Fibroblast of mammary gland (primary cell): ENCODE measurements around the gene SMG6.
"Not testable (repeated sequence)": the region's sequence is repeated elsewhere in the genome, so short reads cannot be mapped to it uniquely, and the experiment has no call there.

Experiments
- DNase-seq: peaks from one replicate; pipeline ENCODE4 v3.0.0-alpha.2; 2010; ENCODE audit warnings: low read depth
- H3K4me3 ChIP-seq: 2 replicates; pipeline ENCODE4 v1.5.1; 2011; ENCODE audit warnings: low read depth, mild to moderate bottlenecking, low read length, moderate library complexity; ENCODE audit not compliant: control insufficient read depth
- CTCF ChIP-seq: conservative IDR thresholded peaks from 2 replicates; pipeline ENCODE4 v1.5.1; 2011; ENCODE audit warnings: low read depth, low read length, inconsistent platforms; ENCODE audit not compliant: control insufficient read depth, insufficient read depth

SMG6 gene

GRCh38 chr17:2155573-2155972 lies 148.0 kb downstream of the SMG6 start:
- no peak for TF ChIP-seq CTCF
- H3K4me3 ChIP-seq = no peak overlapping the region
- DNase-seq = peak; percentile 26

- DNase-seq = no peak
- H3K4me3 ChIP-seq = no peak overlapping the region
- TF ChIP-seq CTCF = no peak
Measured at GRCh38 chr17:2151358-2152033, 152.1 kb downstream of the SMG6 start.

GRCh38 chr17:2150806-2151205 lies 152.8 kb downstream of the SMG6 start:
- no peak overlapping the region for H3K4me3 ChIP-seq
- no peak for TF ChIP-seq CTCF
- DNase-seq = no peak

- no peak for DNase-seq
- H3K4me3 ChIP-seq = no peak overlapping the region
- no peak for TF ChIP-seq CTCF
Measured at GRCh38 chr17:2149934-2150333, 153.7 kb downstream of the SMG6 start.

GRCh38 chr17:2146132-2146871 lies 157.3 kb downstream of the SMG6 start:
- no peak for TF ChIP-seq CTCF
- DNase-seq = no peak

GRCh38 chr17:2144701-2145100 lies 158.9 kb downstream of the SMG6 start:
- no peak for DNase-seq
- no peak for TF ChIP-seq CTCF
- no peak overlapping the region for H3K4me3 ChIP-seq

More at GRCh38 chr17:2146132-2146871, 157.3 kb downstream of the SMG6 start:
- H3K4me3 ChIP-seq = no peak overlapping the region

- no peak for DNase-seq
- no peak for TF ChIP-seq CTCF
Measured at GRCh38 chr17:2143332-2143731, 160.3 kb downstream of the SMG6 start.

GRCh38 chr17:2142682-2143081 lies 160.9 kb downstream of the SMG6 start:
- not testable (repeated sequence) for H3K4me3 ChIP-seq, DNase-seq

More at GRCh38 chr17:2143332-2143731, 160.3 kb downstream of the SMG6 start:
- H3K4me3 ChIP-seq = no peak overlapping the region
